PC-9 (cell line): Measurements from ENCODE around the gene HAUS3. TPM values are rescaled to one million over a fixed set of nuclear protein-coding genes. Genes with fewer than 3 reads are reported as not detected.

Source experiments
- BruUV-seq: library from RNA; stranded (reverse); fragments of 400-500 nt; replicated peaks from 2 replicates; lab custom pipeline; 2021; lab: Mats Ljungman, UMichigan
- CTCF ChIA-PET: fragments of 300-600 bp; sonication (Branson Sonifier 250); formaldehyde crosslinking; loops from one replicate; lab custom pipeline; 2022; ENCODE audit warnings: antibody characterized with exemption; lab: Charles Lee
- POLR2A ChIA-PET: fragments of 300-600 bp; sonication (Branson Sonifier 250); formaldehyde crosslinking; loops from one replicate; lab custom pipeline; 2022; ENCODE audit warnings: antibody characterized with exemption; ENCODE audit not compliant: unreplicated experiment; lab: Charles Lee
- DNase-seq, 2 experiments: peaks; one replicate each; pipeline versions ENCODE4 v3.0.0 to v3.0.0-alpha.2; 2015 to 2022; ENCODE audit warnings: mixed read lengths in 1 of 2
- H2AFZ ChIP-seq: fragments of 200-600 bp; sonication (generic); 2 replicates; pipeline ENCODE4 v1.8.1; 2017; ENCODE audit warnings: antibody characterized with exemption
- H3F3A ChIP-seq: fragments of 200-600 bp; sonication (generic); 2 replicates; pipeline ENCODE4 v1.8.1; 2017; ENCODE audit warnings: antibody characterized with exemption, mild to moderate bottlenecking, low read depth; ENCODE audit not compliant: insufficient read depth
- H3K27ac ChIP-seq: fragments of 200-600 bp; sonication (generic); 2 replicates; pipeline ENCODE4 v1.6.1; 2016; ENCODE audit warnings: mixed run types
- H3K27me3 ChIP-seq: fragments of 200-600 bp; sonication (generic); 2 replicates; pipeline ENCODE4 v1.6.1; 2016; ENCODE audit warnings: low read depth, mixed run types; ENCODE audit not compliant: insufficient read depth
- H3K36me3 ChIP-seq: fragments of 200-600 bp; sonication (generic); 2 replicates; pipeline ENCODE4 v1.6.1; 2016; ENCODE audit warnings: low read depth, mixed run types
- H3K4me1 ChIP-seq: fragments of 200-600 bp; sonication (generic); replicated peaks from 2 replicates; pipeline ENCODE4 v1.6.1; 2016; ENCODE audit warnings: mixed run types; ENCODE audit not compliant: insufficient read depth
- H3K4me2 ChIP-seq: fragments of 200-600 bp; sonication (generic); 2 replicates; pipeline ENCODE4 v1.6.1; 2017; ENCODE audit warnings: mixed run types
- H3K4me3 ChIP-seq: fragments of 200-600 bp; sonication (generic); 2 replicates; pipeline ENCODE4 v1.6.1; 2016; ENCODE audit warnings: mixed run types
- H3K79me2 ChIP-seq: fragments of 200-600 bp; sonication (generic); 2 replicates; pipeline ENCODE4 v1.6.1; 2017; ENCODE audit warnings: low read depth, mixed run types
- H3K9me2 ChIP-seq: fragments of 200-600 bp; sonication (generic); 2 replicates; pipeline ENCODE4 v1.8.1; 2017; ENCODE audit warnings: mild to moderate bottlenecking; ENCODE audit not compliant: insufficient read depth
- H3K9me3 ChIP-seq: fragments of 200-600 bp; sonication (generic); 2 replicates; pipeline ENCODE4 v1.8.1; 2016; ENCODE audit warnings: low read depth; ENCODE audit not compliant: insufficient read depth
- H4K20me1 ChIP-seq: fragments of 200-600 bp; sonication (generic); 2 replicates; pipeline ENCODE4 v1.8.1; 2017; ENCODE audit not compliant: insufficient read depth
- CTCF ChIP-seq: fragments of 200-600 bp; sonication (generic); conservative IDR thresholded peaks from 2 replicates; pipeline ENCODE4 v1.6.1; 2017; ENCODE audit warnings: mixed run types, antibody characterized with exemption, mild to moderate bottlenecking, moderate library complexity
- EZH2 ChIP-seq: fragments of 200-600 bp; sonication (generic); IDR thresholded peaks from 2 replicates; pipeline ENCODE4 v1.8.0; 2017; ENCODE audit warnings: antibody characterized with exemption, low read depth
- intact Hi-C: fragments of 100-400 bp; cut with micrococcal nuclease; formaldehyde crosslinking; loops from one replicate; pipeline ENCODE4 v1.10.0; 2022; ENCODE audit not compliant: unreplicated experiment
- total RNA-seq: library from RNA; stranded (reverse); gene quantifications from 2 replicates; pipeline ENCODE4 v1.2.3, GENCODE V29; 2021

The HAUS3 gene
- total RNA-seq, 1 experiment from 2014 or later, result 16.2 TPM

GRCh38 chr4:2272828-2273120, 30.9 kb upstream of the HAUS3 start:
- no TSS peak for BruUV-seq
- Histone ChIP-seq H3K27me3 (peaks cover 47% of the 10 kb centered on the region), H3K9me2 (no peaks in the 10 kb centered on the region), H3K4me2 (no peak overlapping the region), H3K9me3 (no peaks in the 10 kb centered on the region), H4K20me1 (no peaks in the 10 kb centered on the region), H3K4me1 (no peaks in the 10 kb centered on the region), H2AFZ (no peak overlapping the region), H3K79me2 (no peaks in the 10 kb centered on the region), H3F3A (no peaks in the 10 kb centered on the region), H3K36me3 (no peaks in the 10 kb centered on the region), H3K4me3 (no peak overlapping the region), H3K27ac (no peak overlapping the region)
- no peak for TF ChIP-seq EZH2
- no peak for TF ChIP-seq CTCF
- intact Hi-C loops, result no loop called here
- CTCF ChIA-PET, result no interaction called here
- DNase-seq, result no peak
- POLR2A ChIA-PET, result no interaction called here

- BruUV-seq, result no TSS peak
- H2AFZ ChIP-seq, result no peak overlapping the region
- H3K9me2 ChIP-seq, result no peaks in the 10 kb centered on the region
- DNase-seq, result no peak
- ChIA-PET CTCF (interaction anchor here (0.6 kb wide), 1 partner anchor 157 kb away, joined by 7 read pairs; no protein-coding TSS in a partner anchor), POLR2A (no interaction called here)
- no peak overlapping the region for H3K4me2 ChIP-seq
- no peak overlapping the region for H3K4me3 ChIP-seq
- intact Hi-C loops, result no loop called here
- H3K9me3 ChIP-seq, result no peaks in the 10 kb centered on the region
- H3K4me1 ChIP-seq, result no peaks in the 10 kb centered on the region
- no peaks in the 10 kb centered on the region for H3K79me2 ChIP-seq
- no peaks in the 10 kb centered on the region for H3F3A ChIP-seq
- H3K36me3 ChIP-seq, result no peaks in the 10 kb centered on the region
- peaks cover 50% of the 10 kb centered on the region for H3K27me3 ChIP-seq
- TF ChIP-seq CTCF (no peak), EZH2 (no peak)
- no peak overlapping the region for H3K27ac ChIP-seq
- no peaks in the 10 kb centered on the region for H4K20me1 ChIP-seq
These were observed 30.3 kb upstream of the HAUS3 start for GRCh38 chr4:2272026-2272827.

GRCh38 chr4:2271279-2272025, 29.5 kb upstream of the HAUS3 start:
- Histone ChIP-seq H3K9me3 (no peaks in the 10 kb centered on the region), H3K79me2 (no peaks in the 10 kb centered on the region), H3K27ac (no peak overlapping the region), H3K4me3 (no peak overlapping the region), H3K36me3 (no peaks in the 10 kb centered on the region), H3K9me2 (no peaks in the 10 kb centered on the region), H3K27me3 (peaks cover 50% of the 10 kb centered on the region), H3K4me2 (no peak overlapping the region), H3F3A (no peaks in the 10 kb centered on the region), H4K20me1 (no peaks in the 10 kb centered on the region), H2AFZ (no peak overlapping the region), H3K4me1 (no peaks in the 10 kb centered on the region)
- no TSS peak for BruUV-seq
- ChIA-PET POLR2A (no interaction called here), CTCF (interaction anchor here (0.6 kb wide), 1 partner anchor 158 kb away, joined by 7 read pairs; no protein-coding TSS in a partner anchor)
- DNase-seq, result no peak
- no peak for TF ChIP-seq CTCF
- no peak for TF ChIP-seq EZH2
- intact Hi-C loops, result no loop called here
